Activated gamma-delta T cell (primary cell): Measurements from ENCODE around the gene SGMS1.
"Not testable (repeated sequence)": the region's sequence is repeated elsewhere in the genome, so short reads cannot be mapped to it uniquely, and the experiment has no call there.

Experiments
- DNase-seq: peaks from one replicate; lab custom pipeline; 2025; lab: John Stamatoyannopoulos, UW
- total RNA-seq, 2 donors: gene quantifications; one replicate each; lab custom pipeline; 2026; lab: John Stamatoyannopoulos, UW

SGMS1 gene
- total RNA-seq = 49.8 to 65.7 reads per million in 2 donors

- peak; percentile 75 for DNase-seq
Measured at GRCh38 chr10:50623663-50624412, at the start of gene SGMS1. Gene SGMS1 (minus strand): TSS chr10:50623956. CDS start chr10:50344114, 279,842 bp downstream.

- not testable (repeated sequence) for DNase-seq
Measured at GRCh38 chr10:50672152-50672551, 48.4 kb upstream of the SGMS1 start.

GRCh38 chr10:50671645-50672044, 47.9 kb upstream of the SGMS1 start:
- not testable (repeated sequence) for DNase-seq

- DNase-seq = not testable (repeated sequence)
Measured at GRCh38 chr10:50669957-50670356, 46.2 kb upstream of the SGMS1 start.

DNA sequence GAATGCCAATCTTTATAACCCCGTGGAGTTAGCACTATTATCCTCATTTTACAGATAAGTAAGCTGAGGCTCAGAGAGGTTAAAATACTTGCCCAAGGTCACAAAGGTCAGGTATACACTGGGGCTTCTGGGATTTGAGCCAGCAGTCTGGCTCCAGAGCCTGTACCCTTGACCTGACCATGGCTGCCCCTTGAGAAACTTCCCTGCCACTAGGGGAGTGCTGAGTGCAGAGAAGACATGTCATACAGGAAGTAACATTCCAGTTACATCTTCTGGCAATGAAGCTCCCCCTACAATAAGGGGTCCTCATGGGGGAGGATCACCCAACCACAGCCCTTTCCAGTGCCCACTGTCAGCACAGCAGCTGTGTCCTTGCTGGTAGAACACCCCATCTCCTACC, 43.6 kb upstream of the SGMS1 start:
- DNase-seq = not testable (repeated sequence)

DNA sequence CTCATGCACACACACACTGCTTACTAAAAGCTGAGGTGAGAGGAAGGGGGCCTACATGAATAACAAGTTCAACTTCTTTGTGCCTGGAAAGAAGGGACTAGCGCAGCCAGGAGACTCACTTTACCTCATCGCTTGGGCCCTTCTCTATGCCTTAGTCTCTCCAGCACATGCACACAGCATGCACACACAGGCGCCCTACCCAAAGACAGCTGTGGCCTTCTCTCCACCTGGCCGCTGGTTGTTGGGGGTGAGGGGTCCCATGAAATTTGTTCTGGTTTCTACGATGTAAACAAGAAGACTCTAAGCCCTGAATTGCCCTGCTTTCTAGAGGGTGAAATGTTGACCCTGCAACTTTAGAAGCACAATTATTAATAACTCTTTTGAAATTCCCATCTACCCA, 38.7 kb upstream of the SGMS1 start:
- DNase-seq = not testable (repeated sequence)

- DNase-seq = not testable (repeated sequence)
Measured at GRCh38 chr10:50661563-50661962, 37.8 kb upstream of the SGMS1 start.

DNA sequence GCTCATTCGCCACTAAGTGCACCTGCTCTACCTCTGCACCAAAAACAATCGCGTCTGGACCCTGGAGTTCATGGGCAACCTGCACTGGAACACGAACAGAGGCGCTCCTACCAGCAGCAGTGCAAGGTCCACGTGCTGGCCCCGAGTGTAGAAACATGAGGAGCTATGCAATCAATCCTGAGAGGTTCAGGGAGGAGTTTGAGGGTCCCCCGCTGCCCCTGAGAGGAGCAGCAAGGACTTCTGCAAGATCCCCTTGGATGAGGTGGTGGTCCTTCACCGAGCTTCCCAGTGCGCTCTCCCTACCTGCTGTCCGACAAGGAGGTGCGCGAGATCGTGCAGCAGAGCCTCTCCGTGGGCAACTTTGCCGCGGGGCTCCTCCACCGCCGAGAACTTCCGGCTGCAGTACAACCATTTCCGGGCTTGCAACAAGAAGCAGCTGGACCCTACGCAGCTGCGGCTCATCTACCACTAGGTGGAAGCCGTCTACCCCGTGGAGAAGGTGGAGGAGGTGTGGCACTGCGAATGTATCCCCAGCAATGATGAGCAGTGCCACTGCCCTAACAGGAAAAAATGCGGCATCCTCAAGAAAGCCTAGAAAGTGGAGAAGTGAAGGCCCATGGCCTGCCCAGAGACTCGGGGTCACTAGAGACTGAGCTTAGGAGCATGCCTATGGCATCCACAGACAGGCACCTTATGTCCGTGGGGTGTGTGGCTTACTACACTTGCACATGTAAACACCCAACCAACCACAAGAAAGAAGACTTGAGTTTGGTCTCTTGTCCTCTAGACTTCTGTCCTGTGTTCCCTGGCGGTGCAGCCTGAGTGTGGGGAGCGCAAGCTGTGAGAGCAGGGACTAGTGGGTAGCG, 36.3 kb upstream of the SGMS1 start:
- DNase-seq = not testable (repeated sequence)

- DNase-seq = not testable (repeated sequence)
Measured at GRCh38 chr10:50659016-50659864, 35.5 kb upstream of the SGMS1 start.

GRCh38 chr10:50658165-50658564, 34.4 kb upstream of the SGMS1 start:
- DNase-seq = no peak

DNA sequence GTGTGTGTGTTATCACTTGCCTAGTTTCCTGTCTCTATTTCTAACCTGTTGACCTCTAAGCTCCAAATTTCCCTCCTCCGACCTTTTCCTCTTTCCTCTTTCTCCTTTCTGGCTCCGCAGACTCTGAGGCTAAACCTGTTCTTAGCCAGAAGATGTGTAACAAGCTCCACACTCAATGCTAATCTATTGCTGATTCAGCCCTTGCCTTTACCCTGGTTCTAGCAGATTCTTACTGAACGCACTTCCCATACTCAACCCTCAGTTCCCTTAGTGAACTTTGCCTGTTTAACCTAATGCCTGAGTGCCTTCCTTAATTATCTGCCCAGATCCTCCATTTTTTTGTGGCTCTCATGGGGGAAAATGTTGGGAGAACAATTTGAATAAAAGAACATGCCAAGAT, 30.0 kb upstream of the SGMS1 start:
- DNase-seq = no peak

DNA sequence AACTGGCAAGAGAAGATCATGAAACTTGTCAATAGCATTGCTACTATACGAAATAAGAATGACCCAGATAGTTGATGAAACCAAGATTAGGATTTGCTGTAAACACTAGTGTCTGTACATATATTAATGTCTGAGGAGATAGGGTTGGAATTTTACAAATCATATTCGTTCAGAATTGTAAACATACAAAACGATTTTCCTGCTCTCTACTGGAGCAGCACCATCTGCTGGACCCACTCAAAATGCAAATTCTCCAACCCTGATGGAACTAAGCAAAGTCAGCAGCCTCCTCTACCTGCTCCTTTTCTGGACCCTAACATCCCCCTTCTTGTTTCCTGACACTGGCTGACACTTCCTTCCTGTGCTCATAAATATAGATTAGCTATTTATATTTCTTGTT, 29.4 kb upstream of the SGMS1 start:
- no peak for DNase-seq

- no peak for DNase-seq
Measured at GRCh38 chr10:50651808-50652207, 28.1 kb upstream of the SGMS1 start.

DNA sequence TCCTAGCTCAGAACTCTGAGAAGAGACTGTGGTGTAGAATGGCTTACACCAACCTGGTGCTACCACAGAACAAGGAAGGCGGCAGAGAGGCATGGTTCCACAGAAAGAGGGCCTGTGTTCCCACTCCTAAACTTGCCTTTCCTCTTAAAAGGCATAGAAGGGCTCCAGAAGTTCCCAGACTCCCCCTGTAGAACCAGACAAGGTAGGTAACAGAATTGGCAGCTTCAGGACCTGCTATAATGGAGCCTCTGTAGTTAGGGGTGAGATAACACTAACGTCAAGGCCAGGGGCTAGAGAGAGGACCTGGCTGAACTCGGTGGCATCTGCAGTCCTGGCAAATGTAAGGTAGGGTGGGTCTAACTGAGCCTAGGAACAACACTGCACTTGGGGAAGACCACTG, 26.7 kb upstream of the SGMS1 start:
- DNase-seq = no peak

DNA sequence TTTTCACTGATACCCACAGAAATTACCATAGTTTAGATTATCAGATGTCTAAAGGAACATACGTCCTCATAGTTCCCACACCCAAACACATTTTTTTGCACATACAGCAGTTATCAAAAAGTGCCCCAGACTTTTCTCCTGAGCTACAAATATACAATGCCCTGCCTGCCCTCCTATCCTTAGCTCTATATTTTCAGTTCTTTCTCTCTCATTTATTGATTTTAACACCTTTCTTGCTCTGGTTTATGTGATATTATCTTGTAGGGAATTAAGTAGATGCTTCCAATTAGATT, 25.1 kb upstream of the SGMS1 start:
- DNase-seq = no peak

GRCh38 chr10:50648089-50648934, 24.6 kb upstream of the SGMS1 start:
- DNase-seq = no peak

DNA sequence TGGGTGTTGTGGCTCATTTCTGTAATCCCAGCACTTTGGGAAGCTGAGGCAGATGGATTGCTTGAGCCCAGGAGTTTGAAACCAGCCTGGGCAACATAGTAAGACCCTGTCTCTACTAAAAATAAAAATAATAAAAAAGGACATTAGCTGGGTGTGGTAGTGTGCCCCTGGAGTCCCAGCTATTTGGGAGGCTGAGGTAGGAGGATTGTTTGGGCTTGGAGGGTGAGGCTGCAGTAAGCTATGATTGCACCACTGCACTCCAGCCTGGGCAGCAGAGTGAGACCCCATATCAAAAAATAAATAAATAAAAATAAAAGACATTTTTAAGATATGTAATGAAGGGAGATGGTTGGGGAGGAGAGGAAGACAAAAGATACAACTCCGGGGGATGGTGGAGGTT, 23.6 kb upstream of the SGMS1 start:
- DNase-seq = not testable (repeated sequence)

DNA sequence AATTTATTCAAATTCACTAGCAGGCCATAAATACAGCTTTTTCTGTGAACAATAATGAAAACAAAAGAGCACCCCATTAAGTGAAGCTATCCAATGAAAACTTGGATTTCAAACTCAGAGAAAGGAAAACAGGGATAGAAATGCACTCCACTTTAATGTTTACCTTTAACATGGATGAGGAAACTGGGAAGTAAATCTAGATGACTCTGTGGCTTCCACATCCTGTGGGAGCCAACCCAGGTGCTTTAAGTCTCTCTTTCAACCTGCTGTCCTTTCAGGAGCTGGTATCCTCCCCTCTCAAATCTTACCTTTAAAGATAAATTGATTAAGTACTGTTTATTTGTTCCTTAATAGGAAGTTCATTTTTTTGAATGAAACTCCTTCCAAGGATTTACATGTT, 21.5 kb upstream of the SGMS1 start:
- no peak for DNase-seq

DNA sequence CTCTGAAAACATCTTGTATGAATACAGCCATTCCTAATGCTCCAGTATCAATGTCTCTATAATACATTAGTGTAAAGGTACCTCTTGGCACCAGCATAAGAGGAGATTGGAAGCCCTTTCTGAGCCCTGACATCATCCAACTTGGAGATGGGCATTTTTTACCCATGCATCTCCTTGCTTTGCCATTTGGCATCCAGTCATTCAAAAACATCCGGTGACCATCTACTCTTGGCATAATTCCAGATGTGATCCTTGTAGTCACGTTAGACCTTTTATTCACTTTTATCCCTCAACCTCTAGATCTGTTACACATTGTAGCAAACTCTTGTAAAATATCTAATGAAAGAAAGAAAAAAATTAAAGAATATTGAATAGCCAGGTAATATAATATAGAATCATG, 17.9 kb upstream of the SGMS1 start:
- DNase-seq = no peak

- DNase-seq = no peak
Measured at GRCh38 chr10:50640238-50640637, 16.5 kb upstream of the SGMS1 start.
